ENCODE data around the gene CRELD2. TPM values are rescaled to one million over a fixed set of nuclear protein-coding genes. Genes with fewer than 3 reads are reported as not detected.

CRELD2 gene
- total and polyA plus RNA-seq, 2 experiments from 2014 or later: 35.7 to 47.7 TPM

DNA sequence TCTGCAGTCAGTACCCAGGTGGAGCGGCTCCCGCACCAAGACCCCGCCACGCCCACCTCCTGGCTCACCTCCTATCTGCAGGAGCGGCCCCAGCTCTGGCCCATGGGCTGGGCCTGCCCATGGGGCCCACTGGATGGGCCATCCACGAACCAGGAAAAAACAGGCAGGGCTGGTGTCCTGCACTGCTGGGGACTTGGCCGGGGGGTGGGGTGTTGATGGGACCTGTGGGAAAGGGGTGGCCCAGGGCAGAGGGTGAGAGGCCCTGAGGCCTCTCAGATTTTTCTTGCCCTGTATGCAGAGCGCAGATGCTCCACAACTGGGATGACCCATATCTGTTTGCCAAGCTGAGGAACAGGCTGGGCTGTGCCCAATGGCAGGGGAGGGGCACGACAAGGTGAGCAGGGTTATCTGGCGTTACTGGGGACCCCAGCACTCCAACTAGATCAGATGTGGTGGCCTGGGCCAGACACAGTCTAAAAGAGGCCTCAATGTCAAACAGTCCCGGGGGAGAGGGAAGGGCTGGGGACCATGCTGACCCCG is 39.5 kb downstream of the CRELD2 start:
- Histone ChIP-seq H3F3A (replicated peaks; ENCODE audit: low read depth) (no peaks in the 10 kb centered on the region), H3K4me3 (no peak overlapping the region), H3K36me3 (ENCODE audit: insufficient read depth) (no peaks in the 10 kb centered on the region), H3K27ac (ENCODE audit: low read depth) (no peak overlapping the region), H2AFZ (no peak overlapping the region), H3K79me2 (replicated peaks; ENCODE audit: insufficient read depth) (peaks cover 5% of the 10 kb centered on the region; the same call in 1 of the 2 replicates), H3K4me1 (ENCODE audit: insufficient read depth) (no peaks in the 10 kb centered on the region), H4K20me1 (replicated peaks; ENCODE audit: insufficient read depth) (0 out of 2 replicates have a peak, but pooled peaks cover 5% of the 10 kb centered on the region), H3K27me3 (ENCODE audit: insufficient read depth) (peaks cover 20% of the 10 kb centered on the region), H3K4me2 (no peak overlapping the region), H3K9me2 (ENCODE audit: insufficient read depth) (no peaks in the 10 kb centered on the region)
- H3K4me3 Mint-ChIP-seq: no peak overlapping the region; the same call in 2 of the 3 replicates
- H3K9me3 Mint-ChIP-seq: no peaks in the 10 kb centered on the region
- TF ChIP-seq CTCF (conservative IDR thresholded peaks at IDR 0.05; ENCODE audit: low read depth in 2 of 2) (no peak), REST (IDR thresholded peaks at IDR 0.05; ENCODE audit: unreplicated experiment) (no peak), ETS1 (IDR thresholded peaks at IDR 0.05) (no peak), JUNB (IDR thresholded peaks at IDR 0.05; ENCODE audit: unreplicated experiment) (no peak), EZH2phosphoT487 (IDR thresholded peaks at IDR 0.05; ENCODE audit: unreplicated experiment) (no peak), EZH2 (IDR thresholded peaks at IDR 0.05; ENCODE audit: low read depth, unreplicated experiment) (no peak), NANOG (IDR thresholded peaks at IDR 0.05; ENCODE audit: borderline replicate concordance) (no peak), ZNF331 (CRISPR knock-in tag; IDR thresholded peaks at IDR 0.05; ENCODE audit: low read depth) (no peak), ZNF114 (CRISPR knock-in tag; IDR thresholded peaks at IDR 0.05) (no peak), STAT1 (IDR thresholded peaks at IDR 0.05; ENCODE audit: unreplicated experiment) (no peak), POLR2AphosphoS5 (IDR thresholded peaks at IDR 0.05; ENCODE audit: low read depth) (no peak), CREB1 (CRISPR knock-in tag; IDR thresholded peaks at IDR 0.05; ENCODE audit: low read depth) (no peak)
- TF ChIP-seq, protein P1, sequence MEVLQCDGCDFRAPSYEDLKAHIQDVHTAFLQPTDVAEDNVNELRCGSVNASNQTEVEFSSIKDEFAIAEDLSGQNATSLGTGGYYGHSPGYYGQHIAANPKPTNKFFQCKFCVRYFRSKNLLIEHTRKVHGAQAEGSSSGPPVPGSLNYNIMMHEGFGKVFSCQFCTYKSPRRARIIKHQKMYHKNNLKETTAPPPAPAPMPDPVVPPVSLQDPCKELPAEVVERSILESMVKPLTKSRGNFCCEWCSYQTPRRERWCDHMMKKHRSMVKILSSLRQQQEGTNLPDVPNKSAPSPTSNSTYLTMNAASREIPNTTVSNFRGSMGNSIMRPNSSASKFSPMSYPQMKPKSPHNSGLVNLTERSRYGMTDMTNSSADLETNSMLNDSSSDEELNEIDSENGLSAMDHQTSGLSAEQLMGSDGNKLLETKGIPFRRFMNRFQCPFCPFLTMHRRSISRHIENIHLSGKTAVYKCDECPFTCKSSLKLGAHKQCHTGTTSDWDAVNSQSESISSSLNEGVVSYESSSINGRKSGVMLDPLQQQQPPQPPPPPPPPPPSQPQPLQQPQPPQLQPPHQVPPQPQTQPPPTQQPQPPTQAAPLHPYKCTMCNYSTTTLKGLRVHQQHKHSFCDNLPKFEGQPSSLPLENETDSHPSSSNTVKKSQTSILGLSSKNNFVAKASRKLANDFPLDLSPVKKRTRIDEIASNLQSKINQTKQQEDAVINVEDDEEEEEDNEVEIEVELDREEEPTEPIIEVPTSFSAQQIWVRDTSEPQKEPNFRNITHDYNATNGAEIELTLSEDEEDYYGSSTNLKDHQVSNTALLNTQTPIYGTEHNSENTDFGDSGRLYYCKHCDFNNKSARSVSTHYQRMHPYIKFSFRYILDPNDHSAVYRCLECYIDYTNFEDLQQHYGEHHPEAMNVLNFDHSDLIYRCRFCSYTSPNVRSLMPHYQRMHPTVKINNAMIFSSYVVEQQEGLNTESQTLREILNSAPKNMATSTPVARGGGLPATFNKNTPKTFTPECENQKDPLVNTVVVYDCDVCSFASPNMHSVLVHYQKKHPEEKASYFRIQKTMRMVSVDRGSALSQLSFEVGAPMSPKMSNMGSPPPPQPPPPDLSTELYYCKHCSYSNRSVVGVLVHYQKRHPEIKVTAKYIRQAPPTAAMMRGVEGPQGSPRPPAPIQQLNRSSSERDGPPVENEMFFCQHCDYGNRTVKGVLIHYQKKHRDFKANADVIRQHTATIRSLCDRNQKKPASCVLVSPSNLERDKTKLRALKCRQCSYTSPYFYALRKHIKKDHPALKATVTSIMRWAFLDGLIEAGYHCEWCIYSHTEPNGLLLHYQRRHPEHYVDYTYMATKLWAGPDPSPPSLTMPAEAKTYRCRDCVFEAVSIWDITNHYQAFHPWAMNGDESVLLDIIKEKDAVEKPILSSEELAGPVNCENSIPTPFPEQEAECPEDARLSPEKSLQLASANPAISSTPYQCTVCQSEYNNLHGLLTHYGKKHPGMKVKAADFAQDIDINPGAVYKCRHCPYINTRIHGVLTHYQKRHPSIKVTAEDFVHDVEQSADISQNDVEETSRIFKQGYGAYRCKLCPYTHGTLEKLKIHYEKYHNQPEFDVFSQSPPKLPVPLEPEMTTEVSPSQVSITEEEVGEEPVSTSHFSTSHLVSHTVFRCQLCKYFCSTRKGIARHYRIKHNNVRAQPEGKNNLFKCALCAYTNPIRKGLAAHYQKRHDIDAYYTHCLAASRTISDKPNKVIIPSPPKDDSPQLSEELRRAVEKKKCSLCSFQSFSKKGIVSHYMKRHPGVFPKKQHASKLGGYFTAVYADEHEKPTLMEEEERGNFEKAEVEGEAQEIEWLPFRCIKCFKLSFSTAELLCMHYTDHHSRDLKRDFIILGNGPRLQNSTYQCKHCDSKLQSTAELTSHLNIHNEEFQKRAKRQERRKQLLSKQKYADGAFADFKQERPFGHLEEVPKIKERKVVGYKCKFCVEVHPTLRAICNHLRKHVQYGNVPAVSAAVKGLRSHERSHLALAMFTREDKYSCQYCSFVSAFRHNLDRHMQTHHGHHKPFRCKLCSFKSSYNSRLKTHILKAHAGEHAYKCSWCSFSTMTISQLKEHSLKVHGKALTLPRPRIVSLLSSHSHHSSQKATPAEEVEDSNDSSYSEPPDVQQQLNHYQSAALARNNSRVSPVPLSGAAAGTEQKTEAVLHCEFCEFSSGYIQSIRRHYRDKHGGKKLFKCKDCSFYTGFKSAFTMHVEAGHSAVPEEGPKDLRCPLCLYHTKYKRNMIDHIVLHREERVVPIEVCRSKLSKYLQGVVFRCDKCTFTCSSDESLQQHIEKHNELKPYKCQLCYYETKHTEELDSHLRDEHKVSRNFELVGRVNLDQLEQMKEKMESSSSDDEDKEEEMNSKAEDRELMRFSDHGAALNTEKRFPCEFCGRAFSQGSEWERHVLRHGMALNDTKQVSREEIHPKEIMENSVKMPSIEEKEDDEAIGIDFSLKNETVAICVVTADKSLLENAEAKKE (CRISPR knock-in tag; IDR thresholded peaks at IDR 0.05): no peak
- H3K27ac Mint-ChIP-seq: no peak overlapping the region
- peaks cover 4% of the 10 kb centered on the region; the same call in 2 of the 3 replicates for H3K36me3 Mint-ChIP-seq (ENCODE audit: low read depth)
- peaks cover 6% of the 10 kb centered on the region; the same call in 2 of the 3 replicates for H3K4me1 Mint-ChIP-seq
- ATAC-seq: no peak
- no peak for DNase-seq (ENCODE audit: low spot score)
- peaks cover 9% of the 10 kb centered on the region for H3K27me3 Mint-ChIP-seq (ENCODE audit: insufficient read depth, low read depth, poor library complexity)

All from GM23338 (cell line).